Skin of body (tissue), 2 donors: ENCODE results near the gene RPS6KB2. TPM values are rescaled to one million over a fixed set of nuclear protein-coding genes. Genes with fewer than 3 reads are reported as not detected.

Source experiments
- small RNA-seq: library from RNA; depleted of rRNA; stranded (forward); fragments of <200 nt; gene quantifications from one replicate; pipeline ENCODE3, GENCODE V24; 2014; ENCODE audit warnings: low replicate concordance
- total RNA-seq: library from RNA; depleted of rRNA; stranded (reverse); fragments of >200 nt; gene quantifications from one replicate; pipeline ENCODE4 v1.2.3, GENCODE V29; 2014

RPS6KB2 gene
- total RNA-seq, 1 donor from 2014 or later: 39.8 TPM

Small RNA genes lying within 50 kb of the gene (small RNA-seq; reads per million reads assigned to genes)
- gene RNU6-1238P: not detected

Other genes starting within 250 kb of the RPS6KB2 start
- gene GRK2, start 162.0 kb upstream of the RPS6KB2 start, total RNA-seq: 34.5 TPM
- gene ANKRD13D, start 139.2 kb upstream of the RPS6KB2 start, total RNA-seq: 33.0 TPM
- 13.4 TPM for gene SSH3, start 125.0 kb upstream of the RPS6KB2 start, total RNA-seq
- gene POLD4, start 74.9 kb upstream of the RPS6KB2 start, total RNA-seq: 9.5 TPM
- gene CLCF1, start 54.9 kb upstream of the RPS6KB2 start, total RNA-seq: 0.89 TPM
- 9.6 TPM for gene RAD9A, start 36.5 kb upstream of the RPS6KB2 start, total RNA-seq
- gene PPP1CA, start 26.6 kb upstream of the RPS6KB2 start, total RNA-seq: 78.3 TPM
- gene TBC1D10C, start 24.4 kb upstream of the RPS6KB2 start, total RNA-seq: 1.2 TPM
- gene CARNS1, start 12.8 kb upstream of the RPS6KB2 start, total RNA-seq: 3.8 TPM
- gene PTPRCAP, start 9.2 kb downstream of the RPS6KB2 start, total RNA-seq: 0.89 TPM
- 30.2 TPM for gene CORO1B, start 15.0 kb downstream of the RPS6KB2 start, total RNA-seq
- gene GPR152, start 24.2 kb downstream of the RPS6KB2 start, total RNA-seq: not detected
- gene CABP4, start 26.9 kb downstream of the RPS6KB2 start, total RNA-seq: 0.49 TPM
- gene TMEM134, start 40.8 kb downstream of the RPS6KB2 start, total RNA-seq: 33.7 TPM
- 42.8 TPM for gene AIP, start 54.5 kb downstream of the RPS6KB2 start, total RNA-seq
- 7.5 TPM for gene PITPNM1, start 76.9 kb downstream of the RPS6KB2 start, total RNA-seq
- gene CDK2AP2, start 79.7 kb downstream of the RPS6KB2 start, total RNA-seq: 4.5 TPM
- gene CABP2, start 95.0 kb downstream of the RPS6KB2 start, total RNA-seq: not detected
- 333 TPM for gene GSTP1, start 155.3 kb downstream of the RPS6KB2 start, total RNA-seq
- gene NDUFV1, start 178.4 kb downstream of the RPS6KB2 start, total RNA-seq: 121 TPM
- 6.0 TPM for gene NUDT8, start 201.4 kb downstream of the RPS6KB2 start, total RNA-seq
- gene TBX10, start 211.3 kb downstream of the RPS6KB2 start, total RNA-seq: not detected
- 0.20 TPM for gene ACY3, start 222.2 kb downstream of the RPS6KB2 start, total RNA-seq
- gene ALDH3B2, start 246.1 kb downstream of the RPS6KB2 start, total RNA-seq: 19.1 TPM